Measurements from ENCODE around the gene ABR. TPM values are rescaled to one million over a fixed set of nuclear protein-coding genes. Genes with fewer than 3 reads are reported as not detected.
"Not testable (repeated sequence)": the region's sequence is repeated elsewhere in the genome, so short reads cannot be mapped to it uniquely, and the experiment has no call there.

Gene ABR
- total RNA-seq, 1 donor: 64.6 TPM

DNA sequence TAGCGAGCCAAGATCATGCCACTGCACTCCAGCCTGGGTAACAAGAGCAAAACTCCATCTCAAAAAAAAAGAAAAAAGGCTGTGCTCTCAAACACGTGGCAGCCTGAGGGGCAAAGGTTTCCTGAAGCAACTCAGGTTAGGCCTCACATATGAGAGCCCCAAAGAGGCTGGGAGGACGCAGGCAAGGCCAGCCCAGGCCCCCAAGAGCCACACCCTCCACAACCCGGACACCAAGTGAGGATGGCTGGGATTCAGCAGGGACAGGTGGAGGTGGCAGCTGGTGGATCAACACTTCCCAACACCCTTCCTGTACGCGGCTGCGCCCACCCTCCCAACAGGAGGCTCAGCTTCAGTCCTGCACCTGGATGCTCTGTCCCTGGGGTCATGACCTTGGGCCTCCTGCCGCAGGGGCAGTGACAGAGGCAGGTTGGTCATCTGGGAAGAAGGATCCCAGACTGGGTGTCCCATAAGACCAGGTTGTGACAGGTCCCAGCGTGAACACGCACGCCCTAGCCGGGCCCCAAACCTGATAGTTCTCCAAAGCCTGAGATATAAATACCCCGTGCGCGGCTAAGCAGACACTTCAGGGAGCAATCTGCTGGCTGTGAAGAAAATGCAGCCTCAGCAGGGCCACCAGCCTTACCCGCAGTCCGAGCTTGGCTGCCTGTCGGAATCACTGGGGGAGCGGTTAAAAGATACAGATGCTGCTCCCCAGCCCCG lies 104.7 kb downstream of the ABR start:
- no peak for DNase-seq (ENCODE audit: low read depth in 2 of 3, low spot score in 2 of 3)

DNA sequence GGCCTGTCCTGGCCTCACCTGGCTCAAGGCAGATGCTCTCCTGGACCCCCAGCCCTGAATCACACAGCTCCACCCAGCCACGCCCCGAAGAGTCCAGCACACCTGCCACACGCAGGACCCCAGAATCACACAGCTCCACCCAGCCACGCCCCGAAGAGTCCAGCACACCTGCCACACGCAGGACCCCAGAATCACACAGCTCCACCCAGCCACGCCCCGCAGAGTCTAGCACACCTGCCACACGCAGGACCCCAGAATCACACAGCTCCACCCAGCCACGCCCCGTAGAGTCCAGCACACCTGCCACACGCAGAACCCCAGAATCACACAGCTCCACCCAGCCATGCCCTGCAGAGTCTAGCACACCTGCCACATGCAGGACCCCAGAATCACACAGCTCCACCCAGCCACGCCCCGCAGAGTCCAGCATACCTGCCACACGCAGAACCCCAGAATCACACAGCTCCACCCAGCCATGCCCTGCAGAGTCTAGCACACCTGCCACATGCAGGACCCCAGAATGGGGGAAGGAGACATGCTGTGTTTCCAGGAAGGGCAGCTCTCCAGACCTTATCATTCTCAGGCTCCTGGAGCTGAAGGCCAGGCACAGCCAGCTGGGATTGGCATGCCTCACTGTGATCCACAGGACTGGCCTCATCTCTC lies 105.7 kb downstream of the ABR start:
- not testable (repeated sequence) for DNase-seq (ENCODE audit: low read depth in 2 of 3, low spot score in 2 of 3)

DNA sequence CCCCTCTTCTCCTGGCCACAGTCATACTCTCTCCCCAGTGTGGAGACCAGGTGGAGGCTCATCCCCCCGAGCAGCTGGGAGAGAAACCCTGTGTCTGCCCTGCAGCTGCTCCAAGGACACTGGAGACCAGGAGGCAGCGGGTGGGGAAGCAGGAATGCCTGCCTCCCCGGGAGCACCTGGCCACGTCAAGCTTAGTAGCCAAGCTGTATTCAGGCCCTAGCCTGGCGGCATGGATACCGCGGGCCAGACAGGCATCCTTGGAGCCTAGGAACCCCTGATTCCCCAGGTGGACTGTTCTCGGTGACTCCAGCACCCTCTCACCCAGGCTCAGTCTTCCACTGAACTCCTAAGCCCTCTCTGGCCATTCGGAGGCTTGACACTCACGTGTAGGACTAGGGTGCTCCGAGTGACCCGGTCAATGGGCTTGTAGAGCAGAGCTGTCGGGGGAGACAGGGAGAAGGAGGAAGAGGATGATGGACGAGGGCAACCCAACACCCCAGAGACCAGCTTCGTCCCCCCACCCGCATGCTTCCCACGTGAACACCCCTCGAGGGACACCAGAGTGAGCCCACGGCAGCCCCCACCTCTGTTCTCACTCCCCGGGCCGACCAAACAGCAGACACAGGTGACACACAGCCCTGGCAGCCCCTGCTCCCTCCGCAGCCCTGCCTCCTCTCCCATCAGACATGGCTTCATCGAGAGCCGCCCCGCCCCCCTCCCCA lies 106.4 kb downstream of the ABR start:
- no peak for DNase-seq (ENCODE audit: low read depth in 2 of 3, low spot score in 2 of 3)

DNA sequence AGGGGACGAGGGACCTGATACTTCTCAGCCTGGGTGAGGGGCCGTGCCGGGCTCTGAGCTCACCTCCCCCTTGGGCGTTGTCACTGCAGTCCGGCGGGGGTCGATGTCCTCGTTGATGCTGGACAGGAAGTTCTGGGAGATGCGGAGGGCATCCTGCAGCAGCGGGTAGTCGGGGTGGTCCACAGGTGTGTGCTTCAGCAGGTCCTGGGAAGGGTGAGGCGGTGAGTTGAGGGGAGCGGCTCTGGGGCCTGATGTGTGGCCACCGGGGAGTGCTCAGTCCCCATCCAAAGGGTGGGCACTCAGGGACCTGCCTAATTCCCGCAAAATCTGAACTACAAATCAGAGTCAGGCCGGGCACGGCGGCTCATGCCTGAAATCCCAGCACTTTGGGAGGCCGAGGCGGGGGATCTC lies 107.2 kb downstream of the ABR start:
- no peak for DNase-seq (ENCODE audit: low read depth in 2 of 3, low spot score in 2 of 3)

DNA sequence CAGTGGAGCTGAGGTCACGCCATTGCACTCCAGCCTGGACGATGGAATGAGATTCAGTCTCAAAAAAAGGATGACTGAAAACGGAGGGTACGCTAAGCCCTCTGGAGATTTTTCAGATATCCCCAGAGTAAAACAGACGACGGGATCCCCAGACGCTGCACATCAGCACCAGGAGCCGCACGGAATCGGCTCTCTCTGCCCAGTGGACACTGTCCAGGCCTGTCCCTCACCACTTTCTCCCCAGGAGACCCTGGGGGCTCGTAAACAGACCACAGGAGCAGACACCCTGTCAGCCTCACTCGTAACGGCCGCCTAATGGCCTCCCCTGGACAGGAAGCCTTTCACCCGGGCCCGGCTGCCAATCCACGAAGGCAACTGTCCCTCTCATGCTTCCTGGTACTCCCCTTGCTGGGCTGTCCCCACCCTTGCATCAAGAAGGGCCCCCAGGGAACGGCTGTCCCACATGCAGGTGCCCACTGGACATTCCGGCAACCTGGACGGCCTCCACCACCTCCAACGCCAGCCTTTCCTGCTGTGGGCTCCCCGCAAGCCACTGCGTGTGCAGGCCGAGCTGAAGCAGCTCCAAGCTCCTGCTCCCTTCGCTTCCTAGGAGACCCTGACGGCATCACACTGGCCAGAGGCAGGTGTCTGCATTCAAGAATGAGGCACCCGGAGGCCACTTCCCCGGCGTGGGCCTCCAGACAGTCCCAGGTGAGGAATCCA lies 108.5 kb downstream of the ABR start:
- no peak for DNase-seq (ENCODE audit: low read depth in 2 of 3, low spot score in 2 of 3)

DNA sequence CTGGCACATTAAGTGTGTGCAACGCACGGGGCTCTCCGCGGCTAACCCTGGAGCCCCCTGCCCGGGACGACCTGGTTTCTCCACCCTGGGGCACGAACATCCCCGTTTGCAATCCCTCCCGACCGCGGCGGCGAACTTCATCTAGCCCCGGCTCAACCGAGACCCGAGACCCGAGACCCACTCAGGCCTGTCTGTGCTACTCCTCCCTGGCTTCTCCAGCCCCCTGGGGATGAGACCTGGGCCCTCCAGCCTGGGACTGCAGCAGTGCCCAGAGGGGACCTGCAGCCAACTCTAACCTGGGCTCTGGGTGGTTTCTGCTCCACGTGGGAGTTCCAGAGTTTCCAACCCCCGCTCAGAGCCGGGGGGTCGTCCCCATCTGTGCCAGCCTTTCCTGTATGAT lies 109.4 kb downstream of the ABR start:
- no peak for DNase-seq (ENCODE audit: low read depth in 2 of 3, low spot score in 2 of 3)

DNA sequence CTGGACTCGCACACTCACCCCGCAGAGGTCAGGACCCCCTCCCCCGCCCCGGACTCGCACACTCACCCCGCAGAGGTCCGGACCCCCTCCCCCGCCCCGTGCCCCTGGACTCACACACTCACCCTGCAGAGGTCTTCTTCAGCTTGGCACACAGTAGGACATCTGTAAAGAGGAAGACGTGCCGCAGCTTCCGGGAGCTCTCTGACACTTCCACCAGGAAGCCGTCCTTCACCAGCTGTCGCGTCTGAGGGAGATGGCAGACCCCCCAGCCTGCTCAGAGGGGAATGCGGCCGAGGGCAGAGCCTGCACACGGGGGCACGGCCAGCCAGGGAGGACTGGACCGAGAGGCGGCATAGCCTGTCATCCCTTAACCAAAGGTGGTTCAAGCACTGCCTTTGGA lies 109.9 kb downstream of the ABR start:
- DNase-seq (ENCODE audit: low read depth in 2 of 3, low spot score in 2 of 3): no peak

DNA sequence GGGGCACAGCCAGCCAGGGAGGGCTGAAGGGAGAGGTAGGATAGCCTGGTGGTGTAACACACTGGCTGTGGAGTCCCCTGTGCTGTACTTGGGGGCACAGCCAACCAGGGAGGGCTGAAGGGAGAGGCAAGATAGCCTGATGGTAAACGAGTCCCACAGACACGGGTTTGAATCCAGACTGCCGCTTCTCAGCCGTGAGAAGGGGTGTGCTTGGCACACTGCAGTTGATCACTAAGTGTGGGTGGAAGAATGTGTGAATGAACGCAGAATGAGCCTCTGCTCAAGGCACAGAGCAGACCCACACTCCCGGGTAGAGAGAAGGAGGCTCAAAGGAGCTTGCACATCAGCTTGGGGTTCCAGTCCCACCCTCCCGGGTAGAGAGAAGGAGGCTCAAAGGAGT lies 111.4 kb downstream of the ABR start:
- no peak for DNase-seq (ENCODE audit: low read depth in 2 of 3, low spot score in 2 of 3)

DNA sequence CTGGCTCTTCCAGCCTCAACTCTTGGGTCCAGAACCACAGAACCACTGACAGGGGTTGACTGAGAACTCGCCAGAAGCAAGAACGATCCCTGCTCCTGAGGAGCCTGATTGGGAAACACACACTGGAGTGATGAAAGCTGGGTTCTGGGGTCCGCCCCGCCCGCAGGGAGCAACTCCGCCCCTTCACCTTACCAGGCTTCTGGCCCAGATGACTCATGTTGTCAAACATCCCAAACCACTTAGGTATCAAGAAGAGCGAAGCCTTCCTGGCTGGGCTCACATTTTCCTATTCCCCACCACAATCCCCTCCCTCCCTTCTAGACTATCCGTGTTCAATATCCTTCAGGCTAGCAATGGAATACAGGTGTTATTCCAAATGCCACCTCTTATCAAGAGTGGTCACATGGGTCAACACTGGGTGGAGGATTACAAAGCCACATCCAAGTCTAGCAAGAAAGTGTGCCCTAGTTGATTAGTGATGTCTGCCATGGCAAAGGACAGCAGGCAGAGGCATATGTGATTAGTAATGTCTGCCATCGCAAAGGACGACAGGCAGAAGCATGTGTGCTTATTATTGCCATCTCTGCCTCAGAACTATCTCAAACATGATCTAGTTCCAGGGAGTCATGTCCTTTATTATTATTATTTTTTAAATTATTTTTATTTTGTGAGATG lies 112.4 kb downstream of the ABR start:
- no peak for DNase-seq (ENCODE audit: low read depth in 2 of 3, low spot score in 2 of 3)

DNA sequence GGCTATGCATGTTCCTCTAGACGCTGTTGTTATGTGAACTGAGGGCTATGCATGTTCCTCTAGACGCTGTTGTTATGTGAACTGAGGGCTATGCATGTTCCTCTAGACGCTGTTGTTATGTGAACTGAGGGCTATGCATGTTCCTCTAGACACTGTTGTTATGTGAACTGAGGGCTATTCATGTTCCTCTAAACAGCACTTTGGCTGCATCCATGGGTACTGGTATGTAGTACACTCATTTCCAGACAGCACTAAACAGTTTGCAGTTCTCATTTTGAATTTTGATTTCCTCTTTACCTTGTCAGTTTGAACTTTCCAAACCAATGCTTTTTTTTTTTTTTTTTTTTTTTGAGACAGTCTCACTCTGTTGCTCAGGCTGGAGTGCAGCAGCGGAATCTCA lies 114.4 kb downstream of the ABR start:
- not testable (repeated sequence) for DNase-seq (ENCODE audit: low read depth in 2 of 3, low spot score in 2 of 3)

DNA sequence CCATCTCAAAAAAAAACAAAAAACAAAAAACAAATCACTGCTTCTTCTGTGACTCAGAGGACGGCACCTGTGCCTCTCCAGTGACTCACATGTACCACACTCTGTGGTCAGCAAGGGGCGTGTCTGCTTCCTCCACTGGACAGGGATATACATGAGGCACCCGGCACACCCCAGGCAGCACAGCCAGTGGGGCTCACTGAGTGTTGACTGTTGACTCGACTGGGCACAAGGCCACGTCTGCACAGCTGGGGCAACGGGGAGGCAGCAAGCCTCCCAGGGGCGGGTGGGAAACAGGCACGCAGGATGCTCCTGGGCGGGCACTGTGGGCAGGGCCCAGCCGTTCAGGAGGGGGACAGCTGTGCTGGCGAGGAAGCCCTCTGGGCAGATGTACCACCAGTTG lies 118.8 kb downstream of the ABR start:
- DNase-seq (ENCODE audit: low read depth in 2 of 3, low spot score in 2 of 3): no peak

DNA sequence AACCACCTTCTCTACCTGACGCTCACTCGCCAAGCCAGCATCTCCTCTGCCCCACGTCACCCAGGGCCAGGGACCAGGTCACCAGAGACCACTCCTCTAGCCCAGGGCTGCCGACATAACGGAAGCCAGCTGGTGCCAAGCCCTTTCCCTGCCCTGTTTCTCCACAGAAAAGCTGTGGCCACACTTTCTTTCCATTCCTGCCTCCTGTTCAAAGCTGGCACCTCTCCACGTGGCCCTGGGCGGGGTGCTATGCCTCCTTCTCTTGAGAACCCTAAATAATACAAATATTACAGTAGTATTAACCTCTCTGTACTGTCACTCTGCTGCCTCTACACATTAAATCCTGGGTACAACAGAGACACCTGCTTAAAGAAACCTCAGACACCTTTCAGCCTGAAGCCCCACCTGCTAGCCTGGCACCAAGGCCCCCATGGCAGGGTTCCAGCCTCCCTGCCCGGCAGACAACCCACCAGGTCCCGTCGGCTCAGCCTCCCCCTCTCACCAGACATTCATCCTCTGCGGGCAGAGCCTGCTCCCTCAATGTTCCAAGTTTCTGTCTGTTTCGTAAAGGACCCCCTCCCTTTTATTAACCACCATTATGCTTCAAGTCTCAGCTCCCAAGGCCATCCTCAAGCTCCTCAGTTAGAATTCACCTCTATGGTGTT lies 120.5 kb downstream of the ABR start:
- DNase-seq (ENCODE audit: low read depth in 2 of 3, low spot score in 2 of 3): no peak

DNA sequence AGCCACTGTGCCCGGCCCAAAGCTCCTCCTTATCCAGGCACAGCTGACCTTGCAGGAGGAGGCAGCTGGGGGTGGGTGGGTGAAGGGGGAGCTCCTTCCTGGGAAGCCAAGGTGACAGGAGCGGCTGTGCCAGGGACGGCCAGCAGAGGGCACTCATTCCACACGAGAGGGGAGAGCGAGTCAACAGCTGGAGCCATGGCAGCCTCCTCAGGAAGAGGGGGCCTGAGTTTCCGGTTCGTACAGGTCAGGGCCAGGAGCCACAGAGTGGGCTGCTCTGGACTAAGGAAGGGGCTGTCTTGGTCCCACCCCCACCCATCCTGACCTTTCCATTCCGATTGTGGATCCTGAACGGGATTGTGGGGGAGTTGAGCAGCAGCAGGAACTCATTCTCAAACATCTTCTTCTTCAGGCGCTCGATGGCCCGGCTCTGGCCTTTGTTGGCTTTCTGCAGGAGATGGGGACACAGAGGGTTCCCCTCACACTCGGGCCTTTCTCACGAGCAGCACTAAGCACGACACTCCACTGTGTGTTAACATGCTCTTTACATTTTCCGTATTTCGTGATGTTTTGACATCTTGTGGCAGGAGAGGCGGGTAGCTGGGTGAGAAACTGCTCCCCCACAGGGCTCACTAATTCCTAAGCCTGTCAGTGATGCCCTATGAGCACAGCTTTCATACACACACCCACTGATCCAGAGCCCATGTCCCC lies 121.2 kb downstream of the ABR start:
- DNase-seq (ENCODE audit: low read depth in 2 of 3, low spot score in 2 of 3): no peak

DNA sequence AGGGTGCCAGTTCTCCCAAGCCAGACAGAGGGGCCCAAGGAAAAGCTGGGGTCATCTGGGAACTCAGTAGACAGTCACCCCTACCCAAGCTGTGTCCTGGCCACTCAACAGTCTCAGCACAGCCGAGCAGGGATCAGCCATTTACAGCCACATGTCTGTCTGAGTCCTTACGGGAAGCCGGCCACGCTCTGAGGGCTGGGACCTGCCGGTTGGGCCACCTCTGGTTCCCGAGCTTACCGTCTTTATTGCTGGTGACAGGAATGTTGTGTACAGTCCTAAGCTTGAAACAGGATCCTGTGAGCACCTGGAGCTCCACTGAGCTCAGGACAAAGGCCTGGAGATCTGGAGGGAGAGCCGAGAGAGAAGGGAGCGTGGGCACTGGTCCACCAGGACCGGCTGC lies 123.0 kb downstream of the ABR start:
- no peak for DNase-seq (ENCODE audit: low read depth in 2 of 3, low spot score in 2 of 3)

DNA sequence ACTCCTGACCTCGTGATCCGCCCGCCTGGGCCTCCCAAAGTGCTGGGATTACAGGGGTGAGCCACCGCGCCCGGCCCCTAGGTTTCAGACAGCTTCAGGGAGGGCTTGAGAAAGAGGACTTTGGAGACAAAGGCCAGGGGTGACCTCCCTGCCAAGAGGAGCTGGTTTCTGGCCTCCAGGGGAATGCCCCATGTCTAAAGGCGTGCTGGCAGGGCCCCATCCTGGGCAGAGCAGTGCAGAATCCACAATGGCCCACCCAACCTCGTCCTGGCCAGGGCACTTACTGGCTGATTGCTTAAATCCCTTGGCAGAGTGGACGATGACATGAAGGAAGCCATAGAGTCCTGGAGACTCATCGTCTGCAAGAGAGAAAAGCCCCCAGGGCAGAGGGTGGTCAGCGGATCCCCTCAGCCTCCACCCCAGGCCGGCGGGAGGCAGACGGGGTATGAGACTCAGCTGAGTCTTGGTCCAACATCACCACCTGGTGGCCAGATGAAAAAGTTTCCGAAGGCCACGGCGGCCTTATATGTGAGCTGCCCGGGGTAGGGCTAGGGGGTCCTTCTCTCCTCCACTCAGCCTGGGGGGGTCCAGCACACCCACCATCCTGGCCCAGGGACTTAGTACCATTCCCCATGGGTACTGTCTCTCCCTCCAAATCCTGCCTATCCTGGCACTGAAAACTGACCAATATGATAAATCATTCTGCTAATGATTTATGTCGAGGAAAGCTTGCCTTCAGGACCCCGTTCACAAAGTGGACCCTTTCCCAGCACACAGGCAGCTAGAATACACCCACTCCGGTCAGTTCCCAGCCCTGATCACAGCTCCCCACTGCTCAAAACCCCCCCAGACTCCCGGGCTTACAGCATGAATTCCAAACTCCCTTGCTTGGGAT lies 123.8 kb downstream of the ABR start:
- DNase-seq (ENCODE audit: low read depth in 2 of 3, low spot score in 2 of 3): peak in 2 of 3 donors; percentile 51 to 66

DNA sequence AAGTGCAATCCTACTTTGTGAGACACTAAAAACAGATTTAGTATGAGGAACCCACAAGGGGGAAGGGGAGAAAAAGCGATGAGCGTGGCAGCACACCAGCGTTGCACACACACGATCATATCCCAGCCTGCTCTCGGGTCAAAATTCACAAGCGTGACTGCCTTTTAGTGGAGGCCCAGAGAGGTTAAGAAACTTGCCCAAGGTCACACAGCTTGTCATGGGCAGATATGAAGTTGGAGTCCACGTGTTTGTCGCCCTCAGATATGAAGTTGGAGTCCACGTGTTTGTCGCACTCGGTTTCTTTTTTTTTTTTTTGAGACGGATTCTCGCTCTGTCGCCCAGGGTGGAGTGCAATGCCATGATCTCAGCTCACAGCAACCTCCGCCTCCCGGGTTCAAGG lies 124.5 kb downstream of the ABR start:
- no peak for DNase-seq (ENCODE audit: low read depth in 2 of 3, low spot score in 2 of 3)

DNA sequence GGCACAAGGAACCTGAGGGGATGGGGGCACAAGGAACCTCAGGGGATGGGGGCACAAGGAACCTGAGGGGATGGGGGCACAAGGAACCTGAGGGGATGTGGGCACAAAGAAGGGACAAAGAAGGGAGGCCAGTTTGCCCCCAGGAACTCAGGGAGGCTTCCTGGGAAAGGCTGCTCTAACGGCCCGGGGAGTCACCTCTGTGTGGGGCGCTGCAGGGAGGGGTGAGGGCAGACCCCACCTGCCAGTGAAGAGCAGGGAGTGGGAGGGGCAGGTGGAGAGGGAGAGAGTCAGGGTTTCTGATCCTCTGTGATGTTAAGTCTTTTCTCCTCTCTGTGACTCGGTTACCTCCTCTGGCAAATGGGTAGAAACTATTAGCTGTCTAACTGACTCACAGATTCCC lies 125.1 kb downstream of the ABR start:
- no peak for DNase-seq (ENCODE audit: low read depth in 2 of 3, low spot score in 2 of 3)

DNA sequence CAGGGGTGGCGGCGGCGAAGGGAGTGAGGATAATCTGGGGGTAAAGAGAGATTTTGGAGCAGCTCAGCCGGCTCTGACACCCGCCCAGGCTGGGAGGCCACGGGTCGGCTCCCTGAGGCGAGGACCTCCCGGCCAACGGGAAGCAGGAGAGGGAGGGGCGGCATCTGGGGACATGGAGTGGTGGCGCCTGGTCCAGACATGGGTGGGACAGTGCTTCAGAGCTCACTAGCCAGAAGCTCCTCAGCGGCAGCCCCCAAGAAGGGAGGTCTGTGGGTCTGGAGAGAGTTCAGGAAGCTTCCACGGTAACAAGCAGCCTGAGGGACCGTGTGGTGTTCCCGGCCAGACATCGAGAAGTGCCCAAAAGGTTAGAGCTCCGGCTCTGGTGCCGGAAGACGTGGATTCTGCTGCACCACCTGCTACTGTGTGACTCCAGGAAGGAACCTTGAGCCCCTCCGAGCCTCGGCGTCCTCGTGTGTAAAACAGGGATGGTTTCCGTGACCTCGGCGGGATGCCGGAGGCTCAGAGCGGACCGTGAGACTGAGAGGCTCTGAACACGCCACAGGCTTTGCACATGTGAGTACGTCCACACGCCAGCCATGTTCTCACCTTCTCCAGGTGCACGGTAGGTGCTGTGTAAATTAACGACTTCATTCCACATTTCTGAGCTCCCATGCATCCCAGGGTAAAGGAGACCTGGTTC lies 126.0 kb downstream of the ABR start:
- no peak for DNase-seq (ENCODE audit: low read depth in 2 of 3, low spot score in 2 of 3)
